Measurements from ENCODE around the gene ZACN. TPM values are rescaled to one million over a fixed set of nuclear protein-coding genes. Genes with fewer than 3 reads are reported as not detected.
"Not testable (repeated sequence)": the region's sequence is repeated elsewhere in the genome, so short reads cannot be mapped to it uniquely, and the experiment has no call there.

The ZACN gene
- polyA plus RNA-seq, 1 of the 3 experiments (the other 2 are of a cell fraction), result not detected

DNA sequence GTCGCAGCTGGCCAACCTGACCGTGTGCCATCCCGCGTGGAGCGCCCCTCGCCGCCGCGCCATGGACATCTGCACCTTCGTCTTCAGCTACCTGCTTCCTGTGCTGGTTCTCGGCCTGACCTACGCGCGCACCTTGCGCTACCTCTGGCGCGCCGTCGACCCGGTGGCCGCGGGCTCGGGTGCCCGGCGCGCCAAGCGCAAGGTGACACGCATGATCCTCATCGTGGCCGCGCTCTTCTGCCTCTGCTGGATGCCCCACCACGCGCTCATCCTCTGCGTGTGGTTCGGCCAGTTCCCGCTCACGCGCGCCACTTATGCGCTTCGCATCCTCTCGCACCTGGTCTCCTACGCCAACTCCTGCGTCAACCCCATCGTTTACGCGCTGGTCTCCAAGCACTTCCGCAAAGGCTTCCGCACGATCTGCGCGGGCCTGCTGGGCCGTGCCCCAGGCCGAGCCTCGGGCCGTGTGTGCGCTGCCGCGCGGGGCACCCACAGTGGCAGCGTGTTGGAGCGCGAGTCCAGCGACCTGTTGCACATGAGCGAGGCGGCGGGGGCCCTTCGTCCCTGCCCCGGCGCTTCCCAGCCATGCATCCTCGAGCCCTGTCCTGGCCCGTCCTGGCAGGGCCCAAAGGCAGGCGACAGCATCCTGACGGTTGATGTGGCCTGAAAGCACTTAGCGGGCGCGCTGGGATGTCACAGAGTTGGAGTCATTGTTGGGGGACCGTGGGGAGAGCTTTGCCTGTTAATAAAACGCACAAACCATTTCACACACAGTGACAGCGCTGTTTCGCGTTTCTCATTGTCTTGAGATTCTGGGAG lies 2.0 kb upstream of the ZACN start (continued):
- TF ChIP-seq MXI1 (IDR thresholded peaks at IDR 0.05; ENCODE audit: low read depth, low read length), result no peak
- TF ChIP-seq PBX3 (IDR thresholded peaks at IDR 0.05), result no peak

- TF ChIP-seq MXI1 (IDR thresholded peaks at IDR 0.05; ENCODE audit: low read depth, low read length) (peak; percentile 51), PBX3 (IDR thresholded peaks at IDR 0.05) (no peak), REST (IDR thresholded peaks at IDR 0.05; ENCODE audit: low read depth, low read length) (no peak), TAF1 (IDR thresholded peaks at IDR 0.05; ENCODE audit: borderline replicate concordance, low read depth, low read length) (no peak), JUND (IDR thresholded peaks at IDR 0.05) (no peak), RAD21 (IDR thresholded peaks at IDR 0.05; ENCODE audit: low read length) (no peak)
- peaks cover 73% of the 10 kb centered on the region for H3K27me3 ChIP-seq (ENCODE audit: insufficient read depth)
- peaks cover 5% of the 10 kb centered on the region; the same call in 1 of the 2 replicates for H3K79me2 ChIP-seq (ENCODE audit: insufficient read depth)
- H3K4me3 ChIP-seq (ENCODE audit: low read depth in 2 of 2, low read length in 1 of 2), result no peak overlapping the region
- H3K9me3 ChIP-seq, result no peaks in the 10 kb centered on the region
- H3K4me2 ChIP-seq, result no peak overlapping the region
- ChIA-PET CTCF (interaction anchor here (0.8 to 7.8 kb wide), 12 partner anchors 9 to 202 kb away, joined by 3 to 64 read pairs (median 4); no protein-coding TSS in a partner anchor), POLR2A (interaction anchor here (1.0 to 1.4 kb wide), 2 partner anchors 16 to 64 kb away, joined by 3 to 5 read pairs; no protein-coding TSS in a partner anchor)
- peaks cover 0 to 36% of the 10 kb centered on the region in 2 experiments; a peak in 1 of 4 replicates for H3K4me1 ChIP-seq (ENCODE audit: control insufficient read depth in 1 of 2, insufficient read depth in 2 of 2, low read depth in 1 of 2, low read length in 1 of 2)
- H2AFZ ChIP-seq (ENCODE audit: low read depth), result no peak overlapping the region
- H3F3A ChIP-seq (replicated peaks; ENCODE audit: insufficient read depth), result peaks cover 18% of the 10 kb centered on the region
- WGBS (ENCODE audit: low lambda C conversion rate), result 13% methylated on average over 12 of the region's 12 CpGs
- no peak overlapping the region for H3K27ac ChIP-seq (ENCODE audit: low read depth in 2 of 2, low read length in 1 of 2)
- no peak overlapping the region for H3K9ac ChIP-seq
- DNase-seq, result peak; percentile 80
- peaks cover 0 to 4% of the 10 kb centered on the region in 2 experiments for H3K36me3 ChIP-seq (replicated peaks in 1 of 2; ENCODE audit: control insufficient read depth in 1 of 2, insufficient read depth in 2 of 2, low read length in 1 of 2)
- no peaks in the 10 kb centered on the region; the same call in 1 of the 2 replicates for H4K20me1 ChIP-seq (ENCODE audit: insufficient read depth)
- no peaks in the 10 kb centered on the region for H3K9me2 ChIP-seq
These were observed 1.3 kb upstream of the ZACN start for GRCh38 chr17:76077584-76078110.

- not testable (repeated sequence) for H4K20me1 ChIP-seq (ENCODE audit: insufficient read depth); H3K4me3 ChIP-seq (ENCODE audit: low read depth in 2 of 2, low read length in 1 of 2); H3K4me2 ChIP-seq; H3K9me3 ChIP-seq; H2AFZ ChIP-seq (ENCODE audit: low read depth); H3K9ac ChIP-seq; H3K36me3 ChIP-seq (replicated peaks in 1 of 2; ENCODE audit: control insufficient read depth in 1 of 2, insufficient read depth in 2 of 2, low read length in 1 of 2); H3K27ac ChIP-seq (ENCODE audit: low read depth in 2 of 2, low read length in 1 of 2); H3K9me2 ChIP-seq; H3K79me2 ChIP-seq (ENCODE audit: insufficient read depth); DNase-seq
- CTCF ChIA-PET, result interaction anchor here (1.3 to 7.8 kb wide), 10 partner anchors 8 to 201 kb away, joined by 3 to 64 read pairs (median 4); no protein-coding TSS in a partner anchor
- WGBS (ENCODE audit: low lambda C conversion rate), result 6% methylated on average over 5 of the region's 5 CpGs
- POLR2A ChIA-PET, result interaction anchor here (1.0 to 1.7 kb wide), 4 partner anchors 16 to 201 kb away, joined by 3 to 5 read pairs (median 4); no protein-coding TSS in a partner anchor
- H3F3A ChIP-seq (replicated peaks; ENCODE audit: insufficient read depth), result peaks cover 18% of the 10 kb centered on the region
- H3K27me3 ChIP-seq (ENCODE audit: insufficient read depth), result peaks cover 73% of the 10 kb centered on the region
- peaks cover 0 to 32% of the 10 kb centered on the region in 2 experiments; a peak in 1 of 4 replicates for H3K4me1 ChIP-seq (ENCODE audit: control insufficient read depth in 1 of 2, insufficient read depth in 2 of 2, low read depth in 1 of 2, low read length in 1 of 2)
These were observed 612 bp upstream of the ZACN start for GRCh38 chr17:76078370-76078769.
